Esophagus mucosa (tissue), 1 donor: ENCODE data around the gene FBXL15. TPM values are rescaled to one million over a fixed set of nuclear protein-coding genes. Genes with fewer than 3 reads are reported as not detected.
A peak's percentile ranks its signal among the peaks of the same experiment; 100 is the strongest.

Experiments
- ATAC-seq: fragments of 200-7000 bp; cut with Tn5 transposase; one replicate; pipeline ENCODE4 v1.9.1; 2020
- total RNA-seq: library from RNA; stranded (reverse); gene quantifications from one replicate; pipeline ENCODE4 v1.2.4, GENCODE V29; 2023
- donor health status: DM: yes; HTN: yes; CAD: no.

FBXL15 gene
- total RNA-seq, 1 donor from 2014 or later = 9.4 TPM

GRCh38 chr10:102398172-102399020, 22.2 kb upstream of the FBXL15 start:
- no peak for ATAC-seq

DNA sequence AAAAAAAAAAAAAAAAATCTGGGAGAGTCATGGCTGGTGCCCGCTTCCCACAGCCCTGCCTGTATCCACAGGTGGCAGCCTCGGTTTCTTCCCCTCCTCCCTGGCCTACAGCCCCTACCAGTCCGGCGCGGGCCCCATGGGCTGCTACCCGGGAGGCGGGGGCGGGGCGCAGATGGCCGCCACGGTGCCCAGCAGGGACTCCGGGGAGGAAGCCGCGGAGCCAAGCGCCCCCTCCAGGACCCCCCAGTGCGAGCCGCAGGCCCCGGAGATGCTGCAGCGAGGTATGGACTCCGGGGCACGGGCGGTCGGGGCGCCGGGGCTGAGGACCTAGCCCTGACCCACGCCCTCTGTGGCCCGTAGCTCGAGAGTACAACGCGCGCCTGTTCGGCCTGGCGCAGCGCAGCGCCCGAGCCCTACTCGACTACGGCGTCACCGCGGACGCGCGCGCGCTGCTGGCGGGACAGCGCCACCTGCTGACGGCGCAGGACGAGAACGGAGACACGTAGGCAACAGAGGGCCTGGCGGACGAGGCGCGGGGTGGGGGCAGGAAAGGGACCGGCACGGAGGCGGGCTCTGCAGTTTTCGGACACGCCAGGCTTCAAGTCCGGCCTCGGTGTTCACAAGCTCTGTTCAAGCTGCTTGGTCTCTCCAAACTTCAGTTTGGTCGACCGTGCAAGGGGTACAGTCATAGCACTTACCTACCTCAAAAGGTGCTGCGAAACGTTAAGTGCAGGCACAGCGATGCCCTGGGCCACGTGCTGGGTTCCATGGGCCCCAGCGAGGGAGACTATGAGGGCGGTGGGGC, 21.2 kb upstream of the FBXL15 start:
- ATAC-seq = peak; percentile 68

DNA sequence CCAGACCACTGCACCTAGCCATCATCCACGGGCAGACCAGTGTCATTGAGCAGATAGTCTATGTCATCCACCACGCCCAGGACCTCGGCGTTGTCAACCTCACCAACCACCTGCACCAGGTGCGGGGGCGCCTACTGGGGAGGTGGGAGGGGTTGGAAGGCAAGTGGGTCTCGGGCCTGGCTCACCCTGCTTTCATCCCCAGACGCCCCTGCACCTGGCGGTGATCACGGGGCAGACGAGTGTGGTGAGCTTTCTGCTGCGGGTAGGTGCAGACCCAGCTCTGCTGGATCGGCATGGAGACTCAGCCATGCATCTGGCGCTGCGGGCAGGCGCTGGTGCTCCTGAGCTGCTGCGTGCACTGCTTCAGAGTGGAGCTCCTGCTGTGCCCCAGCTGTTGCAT, 20.6 kb upstream of the FBXL15 start:
- no peak for ATAC-seq

GRCh38 chr10:102400598-102401341, 19.9 kb upstream of the FBXL15 start:
- no peak for ATAC-seq

DNA sequence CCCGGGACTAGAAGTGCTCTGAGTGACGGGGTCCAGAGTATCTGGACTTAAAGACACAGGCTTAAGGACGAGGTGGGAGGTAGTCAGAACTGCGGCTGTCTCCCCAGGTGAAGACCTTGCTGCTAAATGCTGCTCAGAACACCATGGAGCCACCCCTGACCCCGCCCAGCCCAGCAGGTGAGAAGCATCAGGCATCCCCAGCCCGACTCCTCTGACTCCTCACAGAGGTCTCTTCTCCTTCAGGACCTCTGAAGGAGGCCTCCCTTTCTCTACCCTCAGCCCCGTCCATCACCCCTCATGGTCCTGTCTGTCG, 19.3 kb upstream of the FBXL15 start:
- ATAC-seq = no peak

DNA sequence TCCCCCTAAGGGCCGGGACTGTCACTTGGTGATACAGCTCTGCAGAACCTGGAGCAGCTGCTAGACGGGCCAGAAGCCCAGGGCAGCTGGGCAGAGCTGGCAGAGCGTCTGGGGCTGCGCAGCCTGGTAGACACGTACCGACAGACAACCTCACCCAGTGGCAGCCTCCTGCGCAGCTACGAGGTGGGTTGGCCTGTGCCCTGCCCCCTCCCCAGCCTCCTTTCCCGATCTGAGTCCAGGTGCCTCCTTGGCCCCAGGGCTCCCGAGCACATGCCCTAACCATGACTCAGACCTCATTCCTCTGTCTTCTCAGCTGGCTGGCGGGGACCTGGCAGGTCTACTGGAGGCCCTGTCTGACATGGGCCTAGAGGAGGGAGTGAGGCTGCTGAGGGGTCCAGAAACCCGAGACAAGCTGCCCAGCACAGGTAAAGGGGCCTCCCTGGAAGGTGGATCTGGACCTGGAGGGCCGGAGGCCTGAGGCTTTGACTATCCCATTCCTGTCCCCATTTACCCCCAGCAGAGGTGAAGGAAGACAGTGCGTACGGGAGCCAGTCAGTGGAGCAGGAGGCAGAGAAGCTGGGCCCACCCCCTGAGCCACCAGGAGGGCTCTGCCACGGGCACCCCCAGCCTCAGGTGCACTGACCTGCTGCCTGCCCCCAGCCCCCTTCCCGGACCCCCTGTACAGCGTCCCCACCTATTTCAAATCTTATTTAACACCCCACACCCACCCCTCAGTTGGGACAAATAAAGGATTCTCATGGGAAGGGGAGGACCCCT, 18.7 kb upstream of the FBXL15 start:
- peak; percentile 62 for ATAC-seq

DNA sequence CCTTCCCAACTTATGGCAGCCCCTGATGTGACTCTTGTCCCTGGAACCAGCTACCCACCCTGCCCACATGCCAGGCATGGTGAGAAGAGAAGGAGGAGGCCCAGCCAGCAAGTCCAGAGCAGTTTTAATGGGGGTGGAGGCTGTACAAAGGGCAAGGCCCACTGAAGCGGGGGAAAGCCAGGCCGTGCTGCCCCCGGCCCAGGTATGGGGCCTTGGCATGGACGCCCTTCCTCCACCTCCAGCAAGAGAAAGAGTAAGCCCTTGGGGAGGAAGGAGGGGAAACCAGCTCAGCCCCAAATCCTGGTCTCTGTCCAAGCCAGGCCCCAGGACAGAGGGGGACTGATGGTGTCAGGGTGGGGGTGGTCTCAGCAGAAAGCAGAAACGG, 18.1 kb upstream of the FBXL15 start:
- ATAC-seq = no peak

DNA sequence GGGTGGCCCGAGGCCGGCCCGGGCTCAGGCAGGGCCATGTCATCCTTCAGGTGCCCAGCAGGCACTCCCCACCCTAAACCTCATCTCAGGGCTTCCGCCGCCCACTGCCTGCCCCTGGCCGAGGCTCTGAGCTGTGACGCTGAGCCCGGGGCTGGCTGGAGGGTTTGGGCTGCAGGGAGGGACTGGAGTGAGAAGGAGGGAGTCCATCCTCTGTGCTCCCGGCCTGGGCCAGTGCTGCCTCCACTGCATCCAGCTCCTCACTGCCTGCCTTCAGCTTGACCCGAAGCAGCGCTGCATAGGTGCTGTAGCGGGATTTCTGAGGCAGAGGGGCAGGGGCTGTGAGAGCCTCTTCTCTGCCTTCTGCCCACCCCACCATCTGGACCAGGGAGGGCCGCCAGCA, 17.5 kb upstream of the FBXL15 start:
- no peak for ATAC-seq

DNA sequence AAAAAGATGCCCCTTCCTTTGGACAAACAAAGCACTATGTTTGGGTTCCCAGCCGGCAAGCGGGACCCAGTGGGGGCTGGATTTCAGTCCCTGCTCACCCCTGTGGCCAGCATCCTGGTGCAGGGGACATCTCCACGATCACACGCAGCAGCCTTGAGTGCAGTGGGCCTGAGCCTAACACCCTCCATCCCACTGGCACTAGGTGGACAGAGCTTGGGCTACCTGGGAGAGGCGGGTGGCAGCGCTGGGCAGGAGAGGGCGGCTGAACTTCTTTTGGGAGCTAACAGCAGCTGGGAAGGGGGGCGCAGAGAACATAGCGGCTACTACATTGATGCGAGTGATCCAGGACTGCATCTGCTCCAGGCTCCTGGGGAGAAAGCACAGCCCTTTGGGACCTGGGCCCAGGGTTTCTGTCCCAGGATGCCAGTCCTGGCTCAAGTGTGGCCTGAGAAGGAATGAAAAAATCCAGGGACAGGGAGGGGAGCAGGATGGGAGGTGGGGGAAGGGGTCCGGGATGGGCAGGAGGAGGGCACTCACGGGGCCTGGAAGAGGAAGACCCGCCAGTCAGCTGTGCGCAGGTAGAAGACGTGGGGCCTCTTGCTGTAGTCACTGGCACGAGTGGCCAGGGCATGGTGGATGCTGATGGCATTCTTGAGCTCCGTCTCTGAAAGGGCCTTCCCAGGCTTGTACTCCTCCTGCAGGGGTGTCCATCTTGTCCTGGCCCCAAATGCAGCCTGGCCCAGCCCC, 16.1 kb upstream of the FBXL15 start:
- no peak for ATAC-seq

DNA sequence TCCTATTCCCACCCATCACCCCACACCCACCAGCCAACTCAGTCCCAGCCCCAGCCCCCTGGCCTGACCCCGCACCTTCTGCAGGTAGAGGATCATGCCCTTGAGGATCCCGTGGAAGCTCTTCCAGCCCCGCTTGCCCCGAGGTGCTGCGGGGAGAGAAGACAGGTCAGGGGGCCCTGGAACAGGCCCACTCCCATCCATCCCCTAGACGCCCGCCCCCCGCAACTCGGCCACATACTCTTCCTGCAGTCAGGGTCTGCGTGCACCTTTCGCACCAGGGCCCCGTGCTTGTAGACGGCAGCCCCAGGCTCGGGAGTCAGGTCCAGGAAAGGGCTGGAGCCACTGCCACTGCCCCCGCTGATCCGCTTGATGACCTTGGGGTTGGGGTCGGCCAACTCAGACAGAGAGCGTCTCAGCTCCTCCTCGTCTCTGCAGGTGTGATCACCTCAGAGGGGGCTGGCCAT, 15.5 kb upstream of the FBXL15 start:
- ATAC-seq = no peak

DNA sequence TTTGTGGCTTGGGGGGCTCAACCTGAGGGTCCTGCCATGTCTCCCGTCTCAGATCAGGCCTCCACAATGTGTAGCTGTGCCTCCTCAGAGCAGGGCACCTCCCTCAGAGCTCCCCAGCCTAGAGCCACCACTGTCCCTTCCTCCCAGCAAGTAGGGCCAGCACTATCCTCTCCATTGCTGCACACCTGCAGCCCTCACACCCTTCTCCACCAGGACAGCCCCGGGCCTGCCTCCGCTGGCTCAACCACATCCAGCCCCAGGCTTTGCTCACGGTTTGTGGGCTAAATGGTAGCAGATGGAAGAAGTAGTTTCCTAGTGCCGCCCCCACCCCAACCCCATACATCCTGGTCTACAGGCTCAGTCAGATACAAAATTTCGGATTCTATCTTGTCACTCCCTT, 15.0 kb upstream of the FBXL15 start:
- ATAC-seq = no peak

DNA sequence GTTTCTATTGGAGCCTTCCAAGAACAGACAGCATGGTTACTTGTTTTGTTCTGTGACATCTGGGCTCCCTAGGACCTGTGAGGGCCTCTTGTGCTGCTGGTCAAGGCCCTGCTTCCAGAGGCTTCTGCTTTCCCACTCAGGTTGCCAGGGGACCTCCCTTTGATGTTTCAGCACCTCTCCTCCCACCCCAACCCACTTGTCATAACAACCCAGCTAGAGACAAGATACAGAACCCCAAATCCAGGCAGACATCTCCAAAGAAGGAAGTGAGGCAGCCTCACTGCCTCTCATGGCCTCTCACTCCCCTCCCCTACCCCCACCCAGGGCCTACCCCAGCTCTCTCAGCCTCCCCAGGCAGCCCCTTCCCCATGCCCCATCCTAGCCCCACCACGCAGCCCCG, 13.8 kb upstream of the FBXL15 start:
- ATAC-seq = no peak

DNA sequence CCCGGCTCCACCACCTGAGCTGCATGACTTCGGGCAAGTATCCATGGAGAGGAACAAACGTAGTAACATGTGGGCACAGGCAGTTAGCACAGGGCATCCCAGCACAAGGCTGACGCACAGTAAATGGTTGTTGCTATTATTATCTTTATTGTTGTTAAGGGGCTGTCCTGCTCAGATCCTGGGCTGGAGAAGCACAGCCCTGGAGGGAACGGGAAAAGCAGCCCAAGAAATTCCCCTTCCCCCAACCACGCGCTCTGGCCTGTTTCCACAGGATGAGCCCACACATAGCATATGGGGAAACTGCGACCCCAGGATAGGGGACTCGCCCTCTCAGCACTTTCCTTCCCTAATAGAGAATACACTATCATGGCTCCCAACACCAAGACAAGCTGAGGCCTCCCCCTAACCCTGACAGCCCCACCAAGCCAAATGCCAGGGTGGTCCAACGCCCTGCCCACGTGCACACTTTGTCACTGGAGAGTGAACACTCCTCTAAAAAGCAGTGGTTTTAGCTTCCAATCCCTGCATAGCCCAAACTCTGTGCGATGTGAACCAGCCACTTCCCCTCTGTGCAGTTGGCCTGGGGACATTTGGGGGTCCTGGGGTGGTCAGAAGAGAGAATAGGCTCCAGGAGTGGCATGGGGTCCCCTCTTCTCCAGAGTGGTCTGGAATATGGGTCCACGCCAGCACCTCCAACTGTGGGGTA, 13.1 kb upstream of the FBXL15 start:
- no peak for ATAC-seq

DNA sequence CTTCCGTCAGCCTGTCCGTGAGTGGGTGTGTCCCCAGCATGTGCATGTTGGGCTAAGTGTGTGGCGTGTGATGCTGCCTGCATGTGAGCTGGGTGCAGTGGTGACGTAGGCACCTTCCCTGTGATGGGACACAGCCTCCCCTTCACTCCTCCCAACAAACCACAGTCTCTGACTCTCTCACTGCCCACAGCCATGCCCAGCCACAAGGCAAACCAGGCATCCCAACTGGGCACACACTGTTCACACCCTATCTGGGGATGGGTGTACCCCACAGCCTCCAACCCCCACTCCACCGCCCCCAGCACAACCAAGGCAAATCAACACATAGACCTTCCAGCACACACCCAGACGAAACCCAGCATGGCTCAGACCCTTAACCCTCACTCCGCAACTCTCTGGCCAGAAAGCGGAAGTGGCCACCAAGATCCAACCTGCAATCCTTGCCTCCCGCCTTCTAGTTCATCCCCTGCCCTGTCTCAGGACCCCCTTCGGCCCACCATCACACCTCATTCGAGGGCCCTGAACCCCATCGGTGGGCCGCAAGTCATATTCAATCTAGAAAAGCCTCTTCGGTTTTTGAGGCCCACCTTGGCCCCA, 12.4 kb upstream of the FBXL15 start:
- no peak for ATAC-seq

- ATAC-seq = peak; percentile 3
Observed at GRCh38 chr10:102408728-102409603, 11.7 kb upstream of the FBXL15 start.

DNA sequence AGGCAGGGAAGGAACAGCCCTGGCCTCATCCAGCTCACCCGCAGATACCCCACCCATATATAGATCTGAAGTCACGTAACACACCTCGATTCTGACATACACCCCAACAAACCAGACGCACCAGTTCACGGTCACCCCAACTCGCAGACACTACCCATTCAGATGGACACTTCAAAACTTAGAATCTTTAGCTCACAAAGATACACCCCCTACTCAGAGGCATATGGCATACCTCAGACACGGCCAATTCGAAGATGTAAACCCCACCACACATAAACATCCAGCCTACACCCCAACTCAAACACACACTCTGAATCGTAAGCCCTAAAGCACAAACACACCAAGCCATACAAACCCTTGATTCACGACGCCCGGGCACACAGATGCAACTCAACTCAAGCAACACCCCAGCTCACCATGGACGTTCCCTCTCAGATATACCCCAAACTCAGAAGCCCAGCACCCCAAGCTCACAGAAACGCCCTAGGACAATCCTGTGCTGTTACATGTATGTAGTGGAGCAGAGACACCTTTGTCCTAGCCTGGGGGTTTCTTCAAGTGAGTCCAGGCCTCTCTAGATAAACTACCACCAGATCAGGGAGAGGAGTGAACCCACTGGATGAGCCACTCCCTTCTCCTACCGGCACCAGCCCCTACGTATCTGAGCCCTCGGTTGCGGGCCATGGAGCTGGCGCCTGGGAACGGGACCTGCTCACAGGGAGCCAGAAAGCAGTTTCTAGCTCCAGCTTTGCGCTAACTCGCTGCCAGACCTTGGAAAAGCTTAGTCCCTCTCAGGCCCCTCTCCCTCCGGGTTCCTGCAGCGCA, 10.8 kb upstream of the FBXL15 start:
- peak; percentile 11 for ATAC-seq

DNA sequence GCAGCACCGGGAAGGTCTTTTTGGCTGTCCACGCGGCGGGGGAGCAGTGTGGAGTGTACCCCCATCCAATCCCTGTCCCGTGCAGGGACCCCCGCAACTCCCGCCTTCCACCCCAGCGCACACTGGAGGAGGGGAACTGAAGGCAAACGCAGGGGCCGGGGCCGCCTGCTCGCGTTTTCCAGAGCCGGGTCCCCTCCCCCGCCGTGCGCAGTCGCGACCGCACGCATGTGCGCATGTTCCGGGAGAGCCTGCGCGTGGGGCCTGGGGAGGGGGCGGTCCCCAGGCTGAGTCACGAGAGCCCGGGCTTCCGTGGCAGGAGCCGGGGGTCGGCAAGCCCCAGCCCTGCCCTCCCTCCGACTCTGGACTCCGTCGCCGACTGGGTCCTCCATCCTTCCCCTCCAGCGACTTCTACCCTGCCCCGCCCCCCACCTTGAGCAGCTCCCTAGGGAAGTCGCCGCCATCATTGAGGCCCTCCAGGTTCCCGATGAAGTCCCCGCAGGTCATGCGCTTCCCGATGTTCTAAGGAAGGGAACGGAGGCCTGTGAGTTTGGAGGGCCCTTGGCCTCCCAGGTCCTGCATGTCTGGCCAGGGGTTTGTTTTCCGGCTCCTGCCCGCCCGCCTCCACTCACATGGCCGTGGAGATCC, 10.1 kb upstream of the FBXL15 start:
- ATAC-seq = no peak
